Smooth muscle cell (in vitro differentiated cells): ENCODE results near the gene VWA8. TPM values are rescaled to one million over a fixed set of nuclear protein-coding genes. Genes with fewer than 3 reads are reported as not detected.

Experiments
- DNase-seq: peaks from one replicate; lab custom pipeline; 2025; ENCODE audit not compliant: unreplicated experiment; lab: John Stamatoyannopoulos, UW
- H2AFZ ChIP-seq: fragments of 200-600 bp; sonication (generic); 2 replicates; pipeline ENCODE4 v1.6.0; 2016; ENCODE audit warnings: antibody characterized with exemption, low read depth, mild to moderate bottlenecking
- H3F3A ChIP-seq: fragments of 200-600 bp; sonication (generic); 2 replicates; pipeline ENCODE4 v1.6.0; 2017; ENCODE audit warnings: antibody characterized with exemption, low read depth
- H3K27ac ChIP-seq: fragments of 200-600 bp; sonication (generic); 2 replicates; pipeline ENCODE4 v1.5.1; 2016; ENCODE audit warnings: low read depth, mild to moderate bottlenecking
- H3K27me3 ChIP-seq: fragments of 200-600 bp; sonication (generic); 2 replicates; pipeline ENCODE4 v1.6.1; 2016; ENCODE audit warnings: low read depth, mild to moderate bottlenecking
- H3K36me3 ChIP-seq: fragments of 200-600 bp; sonication (generic); 2 replicates; pipeline ENCODE4 v1.5.1; 2016; ENCODE audit warnings: low read depth
- H3K4me1 ChIP-seq: fragments of 200-600 bp; sonication (generic); 2 replicates; pipeline ENCODE4 v1.5.1; 2016; ENCODE audit warnings: low read depth
- H3K4me2 ChIP-seq: fragments of 200-600 bp; sonication (generic); 2 replicates; pipeline ENCODE4 v1.6.0; 2016; ENCODE audit warnings: mild to moderate bottlenecking
- H3K4me3 ChIP-seq: fragments of 200-600 bp; sonication (generic); 2 replicates; pipeline ENCODE4 v1.5.1; 2016; ENCODE audit warnings: mild to moderate bottlenecking
- H3K79me2 ChIP-seq: fragments of 200-600 bp; sonication (generic); 2 replicates; pipeline ENCODE4 v1.6.0; 2016; ENCODE audit warnings: low read depth, mild to moderate bottlenecking
- H3K9ac ChIP-seq: fragments of 200-600 bp; sonication (generic); 2 replicates; pipeline ENCODE4 v1.6.0; 2016; ENCODE audit warnings: low read depth
- H3K9me3 ChIP-seq: fragments of 200-600 bp; sonication (generic); replicated peaks from 2 replicates; pipeline ENCODE4 v1.5.1; 2016; ENCODE audit warnings: low read depth
- H4K20me1 ChIP-seq: fragments of 200-600 bp; sonication (generic); 2 replicates; pipeline ENCODE4 v1.6.0; 2016; ENCODE audit warnings: low read depth
- CTCF ChIP-seq: fragments of 200-600 bp; sonication (generic); IDR thresholded peaks from 2 replicates; pipeline ENCODE4 v1.5.1; 2017; ENCODE audit warnings: borderline replicate concordance, mild to moderate bottlenecking, antibody characterized with exemption; ENCODE audit not compliant: insufficient read depth, poor library complexity, severe bottlenecking
- WGBS: methylation state at CpG from one replicate; pipeline ENCODE4 v1.1.7; 2016; ENCODE audit warnings: low lambda C conversion rate; 5-methylcytosine and 5-hydroxymethylcytosine counted together
- polyA plus RNA-seq: library from polyadenylated mRNA; unstranded; fragments of >200 nt; fragmentation: Nextera tagmentation; extraction: Ambion mirVana; gene quantifications from 2 replicates; pipeline ENCODE4 v1.2.1, GENCODE V29; 2016
- total RNA-seq: library from RNA; depleted of rRNA; stranded (reverse); fragments of >200 nt; gene quantifications from 2 replicates; pipeline ENCODE4 v1.2.3, GENCODE V29; 2014

The VWA8 gene
- total and polyA plus RNA-seq, 2 experiments from 2014 or later = 2.6 to 14.4 TPM

GRCh38 chr13:41554626-41555386 lies 406.1 kb downstream of the VWA8 start:
- no peak for DNase-seq
- no peaks in the 10 kb centered on the region for H3F3A ChIP-seq
- no peaks in the 10 kb centered on the region for H3K9me3 ChIP-seq
- no peak overlapping the region for H3K4me3 ChIP-seq
- no peaks in the 10 kb centered on the region for H3K27me3 ChIP-seq
- H3K36me3 ChIP-seq = no peaks in the 10 kb centered on the region
- H4K20me1 ChIP-seq = no peaks in the 10 kb centered on the region
- no peak overlapping the region for H3K4me2 ChIP-seq
- no peak overlapping the region for H2AFZ ChIP-seq
- H3K79me2 ChIP-seq = no peaks in the 10 kb centered on the region
- H3K27ac ChIP-seq = no peak overlapping the region
- no peaks in the 10 kb centered on the region for H3K4me1 ChIP-seq
- H3K9ac ChIP-seq = no peak overlapping the region
- TF ChIP-seq CTCF = no peak
- WGBS = 95% methylated on average over 10 of the region's 10 CpGs

GRCh38 chr13:41554180-41554579 lies 406.7 kb downstream of the VWA8 start:
- no peak overlapping the region for H3K4me2 ChIP-seq
- H3K4me3 ChIP-seq = no peak overlapping the region
- H3K79me2 ChIP-seq = no peaks in the 10 kb centered on the region
- no peak overlapping the region for H2AFZ ChIP-seq
- H4K20me1 ChIP-seq = no peaks in the 10 kb centered on the region
- H3K4me1 ChIP-seq = no peaks in the 10 kb centered on the region
- 88% methylated on average over 2 of the region's 2 CpGs for WGBS
- no peaks in the 10 kb centered on the region for H3K27me3 ChIP-seq
- H3F3A ChIP-seq = no peaks in the 10 kb centered on the region
- TF ChIP-seq CTCF = no peak
- H3K9ac ChIP-seq = no peak overlapping the region
- no peaks in the 10 kb centered on the region for H3K36me3 ChIP-seq
- no peaks in the 10 kb centered on the region for H3K9me3 ChIP-seq
- H3K27ac ChIP-seq = no peak overlapping the region
- no peak for DNase-seq

DNA sequence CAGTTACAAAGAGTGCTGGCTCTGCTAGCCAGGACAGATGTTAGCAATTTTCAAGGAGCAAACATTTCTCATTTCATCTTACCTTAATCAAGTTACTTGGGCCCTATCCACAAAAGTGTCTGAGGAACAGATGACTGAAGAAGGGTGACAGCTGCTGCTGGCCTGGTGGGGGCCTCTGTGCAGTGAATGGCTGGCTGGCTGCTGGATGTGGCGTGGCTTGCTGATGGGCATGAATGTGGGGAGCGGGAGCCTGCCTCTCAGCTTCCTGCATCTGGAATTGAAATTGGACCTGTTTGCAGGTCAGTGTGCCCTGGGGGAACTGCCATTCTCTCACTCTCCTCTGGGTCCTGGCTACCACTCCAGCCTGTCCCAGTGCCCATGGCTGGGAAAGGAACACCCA lies 408.9 kb downstream of the VWA8 start:
- Histone ChIP-seq H3K9ac (no peak overlapping the region), H3K36me3 (no peaks in the 10 kb centered on the region), H2AFZ (no peak overlapping the region), H3K27ac (no peak overlapping the region), H3K27me3 (no peaks in the 10 kb centered on the region), H4K20me1 (no peaks in the 10 kb centered on the region), H3K79me2 (no peaks in the 10 kb centered on the region), H3K4me1 (no peaks in the 10 kb centered on the region), H3F3A (peaks cover under 1% of the 10 kb centered on the region), H3K4me3 (no peak overlapping the region), H3K4me2 (no peak overlapping the region), H3K9me3 (no peaks in the 10 kb centered on the region)
- 100% methylated on average over 2 of the region's 2 CpGs for WGBS
- no peak for DNase-seq
- no peak for TF ChIP-seq CTCF

GRCh38 chr13:41550276-41550675 lies 410.6 kb downstream of the VWA8 start:
- Histone ChIP-seq H3K36me3 (no peaks in the 10 kb centered on the region), H3K4me2 (no peak overlapping the region), H3K79me2 (no peaks in the 10 kb centered on the region), H4K20me1 (no peaks in the 10 kb centered on the region), H2AFZ (no peak overlapping the region), H3K4me3 (no peak overlapping the region), H3K27ac (no peak overlapping the region), H3K9ac (no peak overlapping the region), H3F3A (peaks cover 5% of the 10 kb centered on the region), H3K27me3 (no peaks in the 10 kb centered on the region), H3K4me1 (no peaks in the 10 kb centered on the region), H3K9me3 (no peaks in the 10 kb centered on the region)
- WGBS = 94% methylated on average over 8 of the region's 8 CpGs
- DNase-seq = no peak
- no peak for TF ChIP-seq CTCF
